ENCODE measurements around the gene TMEM198. TPM values are rescaled to one million over a fixed set of nuclear protein-coding genes. Genes with fewer than 3 reads are reported as not detected.

TMEM198 gene
- total RNA-seq, 4 donors from 2014 or later = 0.68 to 1.7 (median 1.5) TPM; not detected in 1

DNA sequence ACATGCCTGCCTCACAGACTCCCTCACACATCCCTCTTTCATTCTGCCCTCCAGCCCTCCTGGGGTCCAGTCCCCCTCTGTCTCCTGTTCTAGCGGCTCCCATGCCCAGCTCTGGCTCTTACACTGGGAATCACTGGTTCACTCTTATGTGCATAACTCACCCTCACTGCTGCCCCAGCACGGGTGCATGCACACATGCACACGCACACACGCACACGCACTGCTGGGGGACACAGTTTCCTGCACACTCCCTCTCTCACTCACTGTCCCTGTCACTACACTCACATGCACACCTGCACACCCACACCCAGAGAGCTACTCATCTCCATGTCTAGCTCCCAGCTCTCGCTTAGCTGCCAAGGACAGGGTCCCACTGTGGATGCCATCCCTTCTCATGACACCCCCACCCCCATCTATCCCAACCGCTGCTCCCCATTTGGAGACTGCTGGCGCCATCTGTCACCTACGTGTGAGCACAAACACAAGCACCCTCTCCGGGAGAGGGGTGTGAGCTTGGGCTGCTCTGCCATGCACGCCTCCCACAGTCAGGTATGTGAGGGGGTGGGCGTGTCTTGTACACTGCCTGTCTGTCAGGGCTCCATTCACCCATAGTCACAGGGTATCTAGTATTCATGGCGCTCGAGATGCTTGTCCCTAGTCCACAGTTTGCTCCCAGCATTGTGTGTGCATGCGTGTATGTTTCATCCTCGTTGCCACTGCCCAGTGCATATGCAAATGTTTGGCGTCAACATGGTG, 27.8 kb upstream of the TMEM198 start:
- TF ChIP-seq, protein P1, sequence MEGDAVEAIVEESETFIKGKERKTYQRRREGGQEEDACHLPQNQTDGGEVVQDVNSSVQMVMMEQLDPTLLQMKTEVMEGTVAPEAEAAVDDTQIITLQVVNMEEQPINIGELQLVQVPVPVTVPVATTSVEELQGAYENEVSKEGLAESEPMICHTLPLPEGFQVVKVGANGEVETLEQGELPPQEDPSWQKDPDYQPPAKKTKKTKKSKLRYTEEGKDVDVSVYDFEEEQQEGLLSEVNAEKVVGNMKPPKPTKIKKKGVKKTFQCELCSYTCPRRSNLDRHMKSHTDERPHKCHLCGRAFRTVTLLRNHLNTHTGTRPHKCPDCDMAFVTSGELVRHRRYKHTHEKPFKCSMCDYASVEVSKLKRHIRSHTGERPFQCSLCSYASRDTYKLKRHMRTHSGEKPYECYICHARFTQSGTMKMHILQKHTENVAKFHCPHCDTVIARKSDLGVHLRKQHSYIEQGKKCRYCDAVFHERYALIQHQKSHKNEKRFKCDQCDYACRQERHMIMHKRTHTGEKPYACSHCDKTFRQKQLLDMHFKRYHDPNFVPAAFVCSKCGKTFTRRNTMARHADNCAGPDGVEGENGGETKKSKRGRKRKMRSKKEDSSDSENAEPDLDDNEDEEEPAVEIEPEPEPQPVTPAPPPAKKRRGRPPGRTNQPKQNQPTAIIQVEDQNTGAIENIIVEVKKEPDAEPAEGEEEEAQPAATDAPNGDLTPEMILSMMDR (IDR thresholded peaks at IDR 0.05; ENCODE audit: low read depth) = no peak

DNA sequence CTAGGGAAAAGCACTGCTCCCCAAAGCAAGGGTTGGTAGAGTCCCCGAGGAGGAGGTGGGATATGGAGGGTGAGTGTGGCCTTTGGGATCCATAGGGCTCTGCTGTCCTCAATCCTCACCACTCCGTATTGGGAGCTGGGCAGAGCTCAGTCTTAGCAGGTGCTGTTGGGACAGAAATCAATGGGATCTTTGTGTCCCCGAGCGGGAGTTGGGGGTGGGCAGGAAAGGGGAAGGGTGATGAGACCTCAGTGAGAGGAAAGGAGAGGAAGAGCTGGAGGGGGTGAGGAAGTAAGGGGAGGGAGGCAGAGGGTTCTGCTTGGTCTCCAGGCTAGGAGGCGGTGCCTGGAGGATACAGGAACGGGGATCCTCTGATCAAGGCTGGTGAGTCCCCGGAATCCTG, 26.9 kb upstream of the TMEM198 start:
- TF ChIP-seq, protein P1 (IDR thresholded peaks at IDR 0.05; ENCODE audit: low read depth) = no peak

DNA sequence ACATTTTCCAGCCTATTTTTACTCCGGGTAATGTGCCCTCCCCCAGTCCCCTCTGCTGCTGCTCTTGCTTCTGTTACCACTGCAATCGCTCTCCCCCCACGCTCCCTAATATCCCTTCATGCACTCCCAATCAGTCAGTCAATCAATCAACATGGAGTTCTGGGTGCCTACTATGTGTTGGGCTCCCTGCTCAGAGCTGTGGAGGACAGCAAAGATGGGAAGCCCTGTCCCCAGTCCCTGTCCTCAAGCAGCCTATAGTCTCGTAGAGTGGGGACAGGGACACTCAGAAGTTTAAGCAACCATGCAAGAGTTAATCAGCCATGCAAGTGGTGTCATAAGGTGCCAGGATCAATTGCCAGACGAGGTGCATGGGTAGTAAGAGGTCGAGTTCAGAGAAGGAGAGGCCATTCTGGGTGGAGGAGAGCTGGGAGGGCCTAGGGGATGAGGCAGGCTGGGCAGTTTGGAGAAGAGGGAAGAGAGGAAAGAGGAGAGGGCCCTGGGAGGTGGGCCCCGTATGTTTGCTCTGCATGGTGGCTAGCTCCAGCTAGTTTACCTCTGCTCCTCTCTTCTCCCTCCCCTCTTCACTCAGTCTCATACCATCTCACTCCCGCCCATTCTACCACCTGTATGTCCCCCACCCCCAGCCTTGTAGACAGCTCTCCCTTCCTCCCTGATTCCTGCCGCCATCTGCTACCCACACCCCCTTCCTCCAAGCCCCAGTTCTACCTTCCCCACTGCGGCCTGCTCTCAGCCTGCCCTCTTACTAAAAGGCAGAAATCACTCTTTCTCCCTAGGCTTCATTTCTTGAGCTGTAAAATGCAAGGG, 25.7 kb upstream of the TMEM198 start:
- TF ChIP-seq, protein P1 (IDR thresholded peaks at IDR 0.05; ENCODE audit: low read depth) = no peak

DNA sequence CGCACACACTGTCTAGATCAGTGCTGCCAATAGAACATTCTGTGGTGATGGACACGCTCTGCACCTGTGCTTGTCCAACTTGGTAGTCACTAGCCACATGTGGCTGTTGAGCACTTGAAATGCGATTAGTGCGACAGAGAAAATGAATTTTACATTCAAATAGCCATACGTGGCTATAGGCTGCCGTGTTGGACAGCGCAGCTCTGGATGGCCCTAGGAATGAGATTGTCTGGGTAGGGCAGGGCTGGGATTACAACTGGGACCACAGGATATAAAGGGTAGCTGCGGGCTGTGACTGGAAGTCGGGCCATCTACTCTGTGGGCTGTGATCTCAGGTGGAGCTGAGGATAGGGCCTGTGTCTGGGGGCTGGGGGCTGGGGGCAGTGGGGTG, 24.3 kb upstream of the TMEM198 start:
- TF ChIP-seq, protein P1 (IDR thresholded peaks at IDR 0.05; ENCODE audit: low read depth) = no peak

DNA sequence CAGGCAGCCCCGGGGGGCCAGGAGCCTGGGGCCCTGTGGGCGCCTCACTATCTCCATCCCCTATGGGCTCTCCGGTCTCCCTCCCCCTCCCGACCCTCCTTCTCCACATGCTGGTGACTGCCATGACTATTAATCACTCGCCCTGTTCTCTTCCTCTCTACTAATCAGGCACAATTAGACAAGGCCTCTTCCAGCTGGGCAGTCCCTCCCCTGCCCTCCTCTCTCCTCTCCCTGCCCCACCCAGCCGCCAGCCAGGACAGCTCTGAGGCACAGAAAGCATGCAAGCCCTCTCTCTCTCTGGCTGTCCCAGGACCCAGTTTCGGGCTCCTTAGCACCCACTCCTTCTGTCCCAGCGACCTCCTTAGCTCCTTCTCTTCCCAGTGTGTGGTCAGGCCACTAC, 23.7 kb upstream of the TMEM198 start:
- TF ChIP-seq, protein P1 (IDR thresholded peaks at IDR 0.05; ENCODE audit: low read depth) = no peak

DNA sequence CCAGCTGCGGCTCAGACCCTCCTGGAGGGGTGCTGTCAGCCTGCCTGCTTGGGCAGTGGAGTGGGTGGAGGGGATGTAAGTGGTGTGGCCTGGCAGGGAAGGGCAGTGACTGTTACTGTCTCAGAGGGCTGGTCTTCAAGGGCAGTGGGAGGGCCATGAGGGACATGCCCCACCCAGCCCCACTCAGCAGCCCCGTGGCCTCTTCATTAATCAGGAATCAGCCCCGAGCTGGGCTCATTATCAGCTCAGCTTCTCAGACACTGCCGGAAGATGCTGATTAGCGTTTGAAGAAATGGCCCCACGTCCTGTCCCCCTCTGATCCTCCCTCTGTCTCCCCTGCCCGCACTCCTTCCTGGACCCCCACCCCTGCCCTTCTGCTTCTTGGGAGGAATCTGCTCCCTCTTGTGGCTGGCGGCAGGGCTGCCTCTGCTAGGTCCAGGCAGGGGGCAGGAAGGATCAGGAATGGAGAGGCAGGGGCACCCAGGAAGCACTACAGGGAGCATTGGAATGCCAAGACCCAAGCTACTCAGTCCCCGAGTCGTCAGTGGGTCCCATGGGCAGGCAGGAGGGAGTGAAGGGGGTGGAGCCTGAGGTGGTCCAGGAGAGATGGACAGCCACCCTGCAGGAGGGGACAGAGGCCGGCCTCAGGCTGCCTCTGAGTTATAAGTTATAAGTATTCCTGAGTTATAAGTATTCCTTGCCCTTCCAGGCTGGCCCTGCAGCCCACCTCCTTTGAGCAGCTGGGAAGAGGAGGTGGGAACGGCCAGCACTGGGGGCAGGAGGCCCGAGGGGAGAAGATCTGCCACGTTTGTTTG, 22.6 kb upstream of the TMEM198 start:
- TF ChIP-seq, protein P1 (IDR thresholded peaks at IDR 0.05; ENCODE audit: low read depth) = no peak

All from subcutaneous adipose tissue (tissue), 4 donors.